GM12878 (cell line): ENCODE data around the gene ADCY7. TPM values are rescaled to one million over a fixed set of nuclear protein-coding genes. Genes with fewer than 3 reads are reported as not detected.

Experiments
- BCLAF1 ChIP-seq: fragments of 450-650 bp; IDR thresholded peaks from 2 replicates; pipeline ENCODE4 v1.6.1; 2017; ENCODE audit warnings: antibody characterized with exemption, mild to moderate bottlenecking, moderate library complexity
- BRCA1 ChIP-seq: IDR thresholded peaks from 2 replicates; pipeline ENCODE4 v1.6.1; 2011; ENCODE audit warnings: low read depth, low read length, improper control_type of control experiment
- CREB1 ChIP-seq: IDR thresholded peaks from 2 replicates; pipeline ENCODE4 v1.6.1; 2012; ENCODE audit warnings: low read depth, mild to moderate bottlenecking, inconsistent platforms
- CTCF ChIP-seq, 3 experiments: IDR thresholded peaks in 2 of 3; conservative IDR thresholded peaks in 1 of 3; 2 replicates each; pipeline ENCODE4 v1.5.1; 2011; ENCODE audit warnings: low read depth in 3 of 3, low read length in 3 of 3, mild to moderate bottlenecking in 3 of 3, control low read depth in 2 of 3, moderate library complexity in 2 of 3, inconsistent platforms in 1 of 3, mixed read lengths in 1 of 3; ENCODE audit not compliant: control insufficient read depth in 2 of 3, insufficient read depth in 1 of 3; ENCODE audit errors: extremely low read depth in 1 of 3
- EP300 ChIP-seq, 2 experiments: fragments of 150-350 bp in 1 of 2; IDR thresholded peaks; 2 replicates each; pipeline ENCODE4 v1.6.1; 2011 to 2012; ENCODE audit warnings: low read depth in 2 of 2, low read length in 2 of 2, borderline replicate concordance in 1 of 2, improper control_type of control experiment in 1 of 2, inconsistent platforms in 1 of 2; ENCODE audit not compliant: control insufficient read depth in 1 of 2
- GABPA ChIP-seq: IDR thresholded peaks from 2 replicates; pipeline ENCODE4 v1.6.1; 2014; ENCODE audit warnings: antibody characterized with exemption, low read depth, mild to moderate bottlenecking, inconsistent platforms
- GATAD2B ChIP-seq: fragments of 450-650 bp; conservative IDR thresholded peaks from 2 replicates; pipeline ENCODE4 v1.6.1; 2017; ENCODE audit warnings: low read depth, mild to moderate bottlenecking, moderate library complexity
- NBN ChIP-seq: fragments of 450-650 bp; IDR thresholded peaks from 2 replicates; pipeline ENCODE4 v1.6.1; 2016
- PAX8 ChIP-seq: fragments of 450-650 bp; IDR thresholded peaks from 2 replicates; pipeline ENCODE4 v1.6.1; 2017; ENCODE audit warnings: mild to moderate bottlenecking, moderate library complexity
- PRDM15 ChIP-seq: fragments of 450-650 bp; formaldehyde crosslinking; IDR thresholded peaks from 2 replicates; pipeline ENCODE4 v1.4.0; 2020; ENCODE audit warnings: mild to moderate bottlenecking, moderate library complexity
- SMARCA5 ChIP-seq: fragments of 450-650 bp; IDR thresholded peaks from 2 replicates; pipeline ENCODE4 v1.6.1; 2017; ENCODE audit warnings: mild to moderate bottlenecking
- STAT1 ChIP-seq: fragments of 450-650 bp; conservative IDR thresholded peaks from 2 replicates; pipeline ENCODE4 v1.6.1; 2014; ENCODE audit warnings: antibody characterized with exemption, mild to moderate bottlenecking
- WRNIP1 ChIP-seq: IDR thresholded peaks from 2 replicates; pipeline ENCODE4 v1.6.1; 2011; ENCODE audit warnings: low read depth, low read length, improper control_type of control experiment, borderline replicate concordance
- ZNF24 ChIP-seq: fragments of 450-650 bp; IDR thresholded peaks from 2 replicates; pipeline ENCODE4 v1.6.1; 2017; ENCODE audit warnings: antibody characterized with exemption, mild to moderate bottlenecking
- ZNF274 ChIP-seq: IDR thresholded peaks from one replicate; pipeline ENCODE4 v1.8.0; 2011; ENCODE audit not compliant: insufficient read length, insufficient read depth
- ZNF592 ChIP-seq: fragments of 450-650 bp; IDR thresholded peaks from 2 replicates; pipeline ENCODE4 v1.6.1; 2017; ENCODE audit warnings: mild to moderate bottlenecking, moderate library complexity
- polyA plus RNA-seq, 11 experiments: library from polyadenylated mRNA; depleted of rRNA in 4 of 11; unstranded in 6 of 11; stranded (reverse) in 5 of 11; fragments of >200 nt; fragmentation: Nextera tagmentation in 4 of 11; fragmentation: Illumina TruSeq in 1 of 11; extraction: Ambion mirVana in 4 of 11; extraction: Trizol in 1 of 11; gene quantifications; 1 replicate in 1 of 11; 2 replicates in 10 of 11; pipeline versions ENCODE4 v1.2.1 to v1.2.3, GENCODE V29; 2011 to 2016; ENCODE audit warnings: inconsistent platforms in 2 of 11, missing spikeins in 2 of 11, low read depth in 1 of 11
- total RNA-seq, 4 experiments: library from RNA; depleted of rRNA in 3 of 4; stranded (reverse); fragments of >200 nt in 3 of 4; fragmentation: Illumina TruSeq in 1 of 4; extraction: Trizol in 1 of 4; gene quantifications; 2 replicates each; pipeline versions ENCODE4 v1.2.1 to v1.2.3, GENCODE V29; 2013 to 2021

ADCY7 gene
- total and polyA plus RNA-seq, 10 of the 15 experiments (the other 5 are each of a cell fraction or from before 2014, with no cell fraction given), result 1.2 to 87.9 (median 24.4) TPM

- no peak for TF ChIP-seq ZNF592
- peak; percentile 69 for TF ChIP-seq CREB1
- no peak for TF ChIP-seq PAX8
- TF ChIP-seq GATAD2B, result peak; percentile 19; the same call in 1 of the 2 replicates
- peak; percentile 86 for TF ChIP-seq SMARCA5
- no peak for TF ChIP-seq ZNF274
- TF ChIP-seq NBN, result peak; percentile 23; the same call in 1 of the 2 replicates
- peak in 1 of 2 experiments; percentile 30; a peak in 1 of 4 replicates for TF ChIP-seq EP300 (IDR thresholded peaks at IDR 0.05; ENCODE audit: borderline replicate concordance in 1 of 2, control insufficient read depth in 1 of 2, low read depth in 2 of 2, low read length in 2 of 2)
- no peak for TF ChIP-seq BCLAF1
- TF ChIP-seq CTCF (IDR thresholded peaks at IDR 0.05 in 2 of 3, conservative IDR thresholded peaks at IDR 0.05 in 1 of 3; ENCODE audit: control insufficient read depth in 2 of 3, extremely low read depth in 1 of 3, insufficient read depth in 1 of 3, low read depth in 3 of 3, low read length in 3 of 3), result no peak
- TF ChIP-seq WRNIP1, result no peak
- no peak for TF ChIP-seq PRDM15
- no peak for TF ChIP-seq STAT1
- no peak for TF ChIP-seq BRCA1
- TF ChIP-seq GABPA, result no peak
- TF ChIP-seq ZNF24, result peak; percentile 42; the same call in 1 of the 2 replicates
These were observed 10.6 kb downstream of the ADCY7 start (continued) for GRCh38 chr16:50276801-50277555.
